Stromal cell of bone marrow (primary cell): Measurements from ENCODE around the gene DDX54.
"Not testable (repeated sequence)": the region's sequence is repeated elsewhere in the genome, so short reads cannot be mapped to it uniquely, and the experiment has no call there.

Experiments used
- DNase-seq: peaks from one replicate; pipeline ENCODE4 v3.0.0-alpha.2; 2012; ENCODE audit warnings: low read depth

Gene DDX54

GRCh38 chr12:113220593-113221180 lies 35.4 kb upstream of the DDX54 start:
- DNase-seq, result no peak

GRCh38 chr12:113216027-113216426 lies 30.7 kb upstream of the DDX54 start:
- DNase-seq, result no peak

DNA sequence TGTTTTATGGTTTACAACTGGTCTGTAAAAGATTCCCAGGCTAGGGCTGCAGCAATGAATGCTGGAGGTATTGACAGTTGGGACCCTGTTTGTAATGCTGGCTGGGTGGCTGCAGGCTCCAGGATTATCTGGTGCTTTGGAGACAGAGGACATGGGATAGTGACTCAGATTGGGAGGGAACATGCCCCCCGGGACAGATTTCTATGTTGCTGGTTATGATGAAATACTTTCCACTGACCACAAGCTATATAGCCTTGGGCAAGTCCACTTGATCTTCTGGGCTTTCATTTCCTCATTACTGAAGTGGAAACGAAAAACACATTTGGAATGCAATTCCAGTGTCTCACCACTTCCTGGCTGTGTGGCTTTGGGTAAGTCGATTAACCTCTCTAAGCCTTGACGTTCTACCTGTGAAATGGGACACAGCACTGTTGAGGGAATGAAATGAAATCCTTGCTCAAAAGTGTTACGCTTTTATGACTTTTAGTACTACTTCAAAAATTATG lies 29.7 kb upstream of the DDX54 start:
- DNase-seq, result peak; percentile 98

- DNase-seq, result no peak
Observed at GRCh38 chr12:113211160-113211559, 25.9 kb upstream of the DDX54 start.

DNA sequence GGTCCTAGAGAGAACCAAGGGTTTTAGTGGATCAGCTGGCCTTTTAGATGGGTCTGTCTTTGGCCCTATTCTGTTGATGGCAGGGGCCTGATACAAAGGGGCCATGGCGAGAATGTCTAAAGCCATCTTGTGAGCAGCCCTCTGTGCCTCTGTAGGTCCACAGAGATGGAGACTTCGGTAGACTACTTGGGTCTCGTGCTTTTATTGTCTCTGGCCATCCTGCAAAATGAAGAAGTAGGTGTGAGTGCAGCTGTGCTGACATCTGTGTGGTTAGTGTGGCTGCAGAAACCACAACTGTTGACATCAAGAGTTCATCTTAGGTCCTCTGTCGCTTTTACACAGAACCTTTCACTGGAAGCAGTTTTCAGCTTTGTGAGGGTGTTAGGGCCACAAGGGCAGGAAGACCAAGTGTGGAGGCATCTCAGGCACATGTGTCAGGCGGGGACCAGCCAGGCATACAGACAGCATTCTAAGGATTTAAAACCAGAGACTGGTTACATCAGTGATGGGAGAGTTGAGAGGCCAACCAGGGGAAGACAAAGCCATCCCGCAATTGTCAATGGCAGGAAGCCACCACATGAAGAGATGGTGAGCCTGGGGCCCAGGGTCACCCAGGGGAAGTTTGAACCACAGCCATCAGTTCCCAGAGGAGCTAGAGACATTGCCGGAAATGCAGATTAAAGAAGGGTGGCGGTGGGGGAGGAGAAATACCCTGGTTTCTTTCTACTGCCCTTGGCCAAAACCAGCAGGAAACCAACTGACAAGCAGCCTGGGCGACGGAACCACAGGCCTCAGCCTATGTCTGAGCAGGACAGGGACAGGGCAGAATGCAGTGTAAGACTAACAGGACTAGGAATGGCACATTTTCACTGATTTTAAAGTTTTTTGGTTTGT lies 23.0 kb upstream of the DDX54 start:
- DNase-seq, result no peak

DNA sequence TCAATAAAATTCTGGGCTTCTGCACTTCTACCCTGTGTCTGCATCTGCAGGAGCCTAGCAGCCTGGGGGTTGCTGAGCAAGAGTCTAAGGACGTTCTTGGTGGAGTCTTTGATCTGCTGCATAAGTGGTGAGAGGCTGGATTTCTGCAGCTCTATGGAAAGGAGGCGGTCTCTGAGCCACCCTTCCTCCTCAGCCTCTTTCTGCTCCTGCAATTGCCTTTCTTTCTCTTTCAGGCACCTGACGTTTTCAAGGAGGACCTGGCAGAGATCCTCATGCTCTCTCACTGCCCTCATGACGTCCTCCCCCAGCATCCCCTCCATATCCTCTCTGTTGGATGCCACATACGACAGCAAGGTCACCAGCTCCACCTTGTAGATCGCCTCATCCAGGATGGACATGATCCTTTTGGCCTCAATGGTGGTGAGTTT lies 22.3 kb upstream of the DDX54 start:
- no peak for DNase-seq

DNA sequence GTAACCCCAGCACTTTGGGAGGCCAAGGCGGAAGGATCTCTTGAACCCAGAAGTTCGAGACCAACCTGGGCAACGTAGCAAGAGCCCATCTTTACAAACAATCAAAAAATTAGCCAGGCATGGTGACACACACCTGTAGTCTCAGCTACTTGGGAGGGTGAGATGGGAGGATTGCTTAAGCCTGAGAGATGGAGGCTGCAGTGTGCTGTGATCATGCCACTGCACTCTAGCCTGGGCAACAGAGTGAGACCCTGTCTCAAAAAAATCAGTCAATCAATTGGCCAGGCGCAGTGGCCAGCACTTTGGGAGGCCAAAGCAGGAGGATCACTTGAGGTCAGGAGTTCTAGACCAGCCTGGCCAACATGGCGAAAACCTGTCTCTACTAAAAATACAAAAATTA lies 21.5 kb upstream of the DDX54 start:
- not testable (repeated sequence) for DNase-seq

DNA sequence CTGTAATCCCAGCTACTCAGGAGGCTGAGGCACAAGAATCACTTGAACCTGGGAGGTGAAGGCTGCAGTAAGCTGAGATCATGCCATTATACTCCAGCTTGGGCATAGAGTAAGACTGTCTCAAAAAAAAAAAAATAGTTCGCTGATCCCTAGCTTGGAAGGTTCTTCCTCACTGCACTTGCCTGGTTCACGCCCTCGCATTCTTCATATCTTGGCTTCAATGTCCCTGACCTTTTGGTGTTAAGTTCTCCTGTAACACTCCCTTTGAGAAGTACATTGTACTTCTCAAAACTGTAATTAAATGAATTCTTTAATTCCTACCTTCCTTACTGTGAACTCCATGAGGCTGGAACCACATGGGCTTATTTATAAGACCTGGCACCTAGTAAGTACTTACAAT lies 19.5 kb upstream of the DDX54 start:
- no peak for DNase-seq

GRCh38 chr12:113203852-113204760 lies 18.8 kb upstream of the DDX54 start:
- DNase-seq, result no peak

- no peak for DNase-seq
Observed at GRCh38 chr12:113202300-113203075, 17.2 kb upstream of the DDX54 start.

- DNase-seq, result no peak
Observed at GRCh38 chr12:113201187-113202177, 16.2 kb upstream of the DDX54 start.

DNA sequence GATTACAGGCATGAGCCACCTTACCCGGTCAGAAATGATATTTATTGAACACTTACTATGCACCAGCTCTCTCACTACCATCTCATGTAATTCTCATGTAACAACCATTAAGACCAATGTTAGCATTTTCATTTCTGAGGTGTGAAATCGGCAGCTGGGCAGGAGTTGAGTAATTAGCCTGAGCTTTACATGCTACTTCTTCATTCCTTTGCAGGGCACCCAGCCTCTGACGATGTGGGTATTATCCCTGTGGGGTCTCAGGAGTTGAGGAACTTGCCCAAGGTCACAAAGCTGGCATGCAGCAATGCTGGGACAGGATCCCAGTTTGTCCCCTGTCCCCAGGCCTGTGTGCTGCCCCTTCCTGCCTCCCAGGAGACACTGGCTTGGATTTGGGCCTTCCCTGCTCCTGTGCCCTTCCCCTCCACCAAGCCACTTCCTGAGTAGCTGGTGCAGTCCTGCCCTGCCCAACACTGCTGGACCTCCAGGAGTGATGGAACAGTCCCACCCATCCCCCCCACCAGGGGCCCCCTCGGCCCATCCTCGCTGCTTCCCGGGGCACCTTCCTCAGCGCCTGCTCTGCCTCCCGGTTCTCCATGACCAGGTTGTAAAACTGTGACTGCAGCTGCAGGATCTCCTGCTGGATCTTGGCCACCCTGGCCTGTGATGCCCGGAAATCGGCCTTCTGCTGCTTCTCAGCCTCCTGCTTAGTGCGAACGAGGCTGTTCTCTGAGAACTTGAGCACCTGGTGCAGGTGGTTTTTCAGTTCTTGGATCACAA lies 14.9 kb upstream of the DDX54 start:
- DNase-seq, result no peak

GRCh38 chr12:113198296-113198695 lies 13.0 kb upstream of the DDX54 start:
- DNase-seq, result no peak

- no peak for DNase-seq
Observed at GRCh38 chr12:113197518-113198077, 12.3 kb upstream of the DDX54 start.

- DNase-seq, result peak; percentile 74
Observed at GRCh38 chr12:113196990-113197389, 11.7 kb upstream of the DDX54 start.

DNA sequence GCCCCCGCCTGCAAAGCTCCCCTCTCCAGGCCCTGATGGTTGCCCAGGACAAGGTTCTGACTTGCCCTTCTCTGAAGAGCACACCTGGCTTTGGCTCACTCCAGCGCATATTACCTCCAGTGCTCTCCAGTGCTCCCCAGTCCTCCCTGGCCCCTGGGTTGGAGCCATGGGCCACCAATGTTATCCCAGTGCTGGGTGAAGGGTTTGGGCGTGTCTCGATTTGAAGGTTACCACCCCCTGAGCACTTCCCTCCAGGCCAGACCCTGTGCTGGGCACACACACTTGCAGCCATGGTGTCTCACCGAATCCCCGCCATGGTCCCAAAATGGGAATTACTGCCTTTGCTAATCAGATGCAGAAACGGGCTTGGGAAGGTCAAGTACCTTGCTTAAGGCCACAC lies 11.3 kb upstream of the DDX54 start:
- no peak for DNase-seq

- no peak for DNase-seq
Observed at GRCh38 chr12:113195598-113195997, 10.3 kb upstream of the DDX54 start.

DNA sequence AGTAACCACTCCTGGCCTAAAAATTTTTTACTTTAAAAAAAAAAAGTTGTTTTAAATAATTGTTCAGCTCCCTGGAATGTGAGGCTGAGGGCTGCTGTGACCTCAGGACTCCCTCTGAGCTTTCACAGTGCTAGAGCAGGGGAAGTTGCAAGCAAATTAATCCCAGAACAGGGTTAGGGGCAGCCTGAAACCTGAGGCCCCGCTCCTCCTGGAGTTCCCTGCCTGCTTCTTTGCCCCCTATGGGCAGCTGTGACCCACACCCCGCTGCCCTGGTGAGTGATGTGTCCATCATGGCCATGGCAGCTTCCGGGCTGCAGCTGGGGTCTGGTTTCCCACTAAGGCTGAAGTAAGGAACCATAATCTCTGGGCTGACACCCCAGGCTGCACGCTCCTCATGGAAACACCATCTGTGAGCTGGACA lies 9.7 kb upstream of the DDX54 start:
- DNase-seq, result no peak

GRCh38 chr12:113191227-113191626 lies 5.9 kb upstream of the DDX54 start:
- DNase-seq, result no peak
